HCT116 (cell line): Measurements from ENCODE around the gene CHST8. TPM values are rescaled to one million over a fixed set of nuclear protein-coding genes. Genes with fewer than 3 reads are reported as not detected.

Experiments
- ATAC-seq: fragments of 200-7000 bp; cut with Tn5 transposase; 2 replicates; pipeline ENCODE4 v1.9.1; 2020; ENCODE audit warnings: mild to moderate bottlenecking, moderate library complexity
- BruUV-seq: library from RNA; stranded (reverse); fragments of 400-500 nt; replicated peaks from 2 replicates; lab custom pipeline; 2021; lab: Mats Ljungman, UMichigan
- CTCF ChIA-PET: fragments of 300-600 bp; sonication (Branson Sonifier 250); formaldehyde crosslinking; loops from one replicate; lab custom pipeline; 2021; ENCODE audit warnings: antibody characterized with exemption; lab: Charles Lee
- POLR2A ChIA-PET: fragments of 300-600, 350-600 bp; sonication (Branson Sonifier 250); formaldehyde crosslinking; loops from one replicate; lab custom pipeline; 2021; ENCODE audit warnings: antibody characterized with exemption; lab: Charles Lee
- RAD21 ChIA-PET, 2 experiments: fragments of 300-600 bp; sonication (Branson Sonifier 250); formaldehyde crosslinking; loops; one replicate each; lab custom pipeline; 2023; ENCODE audit warnings: low total read pairs in 2 of 2; ENCODE audit not compliant: uncharacterized antibody in 2 of 2, unreplicated experiment in 2 of 2, low non-redundant PET in 1 of 2; lab: Charles Lee
- DNase-seq: peaks from one replicate; pipeline ENCODE4 v3.0.0-alpha.2; 2010; ENCODE audit warnings: low read depth, low spot score
- H2AFZ ChIP-seq: fragments of 200-600 bp; shearing (Covaris generic), sonication (generic); 2 replicates; pipeline ENCODE4 v1.6.1; 2017; ENCODE audit warnings: low read depth, mixed run types, mixed read lengths, antibody characterized with exemption, low read length; ENCODE audit not compliant: poor library complexity, severe bottlenecking
- H3K27ac ChIP-seq: 2 replicates; pipeline ENCODE4 v1.5.1; 2012; ENCODE audit warnings: low read depth, low read length
- H3K27me3 ChIP-seq: fragments of 200-600 bp; sonication (generic); 2 replicates; pipeline ENCODE4 v1.6.1; 2016; ENCODE audit warnings: mixed run types, low read length, mixed read lengths; ENCODE audit not compliant: insufficient read depth
- H3K36me3 ChIP-seq, 2 experiments: fragments of 200-500 bp in 1 of 2; fragments of 200-600 bp in 1 of 2; sonication (Bioruptor generic) in 1 of 2; sonication (generic) in 1 of 2; 2 replicates each; pipeline versions ENCODE4 v1.5.1 to v1.6.1; 2014 to 2016; ENCODE audit warnings: low read length in 2 of 2, inconsistent platforms in 1 of 2, mixed read lengths in 1 of 2, mixed run types in 1 of 2; ENCODE audit not compliant: insufficient read depth in 2 of 2, control insufficient read depth in 1 of 2
- H3K4me1 ChIP-seq, 2 experiments: fragments of 200-600 bp in 1 of 2; sonication (generic) in 1 of 2; 2 replicates each; pipeline versions ENCODE4 v1.5.1 to v1.6.1; 2012 to 2017; ENCODE audit warnings: low read length in 2 of 2, inconsistent platforms in 1 of 2, mild to moderate bottlenecking in 1 of 2, mixed read lengths in 1 of 2, mixed run types in 1 of 2, moderate library complexity in 1 of 2; ENCODE audit not compliant: insufficient read depth in 2 of 2, control insufficient read depth in 1 of 2
- H3K4me2 ChIP-seq: fragments of 200-600 bp; sonication (generic); 2 replicates; pipeline ENCODE4 v1.6.1; 2017; ENCODE audit warnings: mixed run types, low read length, mixed read lengths
- H3K4me3 ChIP-seq, 2 experiments: fragments of 200-600 bp in 1 of 2; sonication (generic) in 1 of 2; replicated peaks in 1 of 2; 2 replicates each; pipeline ENCODE4 v1.5.1; 2011 to 2016; ENCODE audit warnings: low read length in 2 of 2, control low read depth in 1 of 2, low read depth in 1 of 2, mild to moderate bottlenecking in 1 of 2, mixed read lengths in 1 of 2, mixed run types in 1 of 2
- H3K79me2 ChIP-seq: fragments of 200-600 bp; sonication (generic); 2 replicates; pipeline ENCODE4 v1.6.1; 2017; ENCODE audit warnings: mild to moderate bottlenecking, mixed run types, low read length, moderate library complexity, mixed read lengths; ENCODE audit not compliant: insufficient read depth
- H3K9ac ChIP-seq: fragments of 200-600 bp; sonication (generic); 2 replicates; pipeline ENCODE4 v1.6.1; 2016; ENCODE audit warnings: low read length, mixed read lengths
- H3K9me2 ChIP-seq: fragments of 200-600 bp; sonication (generic), shearing (Covaris generic); 2 replicates; pipeline ENCODE4 v1.6.1; 2017; ENCODE audit warnings: mixed run types, mild to moderate bottlenecking, moderate library complexity; ENCODE audit not compliant: insufficient read depth
- H3K9me3 ChIP-seq, 2 experiments: fragments of 200-500 bp in 1 of 2; fragments of 200-600 bp in 1 of 2; sonication (Bioruptor generic) in 1 of 2; sonication (generic) in 1 of 2; 2 replicates each; pipeline ENCODE4 v1.6.1; 2014 to 2017; ENCODE audit warnings: low read length in 2 of 2, mixed read lengths in 2 of 2, inconsistent platforms in 1 of 2, low read depth in 1 of 2, mild to moderate bottlenecking in 1 of 2, mixed run types in 1 of 2, moderate library complexity in 1 of 2; ENCODE audit not compliant: control insufficient read depth in 1 of 2, insufficient read depth in 1 of 2
- H4K20me1 ChIP-seq: fragments of 200-600 bp; sonication (generic), shearing (Covaris generic); 2 replicates; pipeline ENCODE4 v1.6.1; 2017; ENCODE audit warnings: mixed run types, mild to moderate bottlenecking, moderate library complexity; ENCODE audit not compliant: insufficient read depth
- CEBPB ChIP-seq: IDR thresholded peaks from 2 replicates; pipeline ENCODE4 v1.6.1; 2012; ENCODE audit warnings: low read depth
- ELF1 ChIP-seq: IDR thresholded peaks from 2 replicates; pipeline ENCODE4 v1.6.1; 2012; ENCODE audit warnings: low read depth, borderline replicate concordance
- EZH2phosphoT487 ChIP-seq: fragments of 200-600 bp; IDR thresholded peaks from 2 replicates; pipeline ENCODE4 v1.6.1; 2018; ENCODE audit warnings: antibody characterized with exemption, borderline replicate concordance
- FOSL1 ChIP-seq: IDR thresholded peaks from 2 replicates; pipeline ENCODE4 v1.6.1; 2012; ENCODE audit warnings: low read depth
- POLR2A ChIP-seq: IDR thresholded peaks from 2 replicates; pipeline ENCODE4 v1.7.0; 2011; ENCODE audit warnings: borderline replicate concordance; ENCODE audit not compliant: insufficient read depth, insufficient read length; ENCODE audit errors: extremely low read depth
- POLR2AphosphoS5 ChIP-seq: IDR thresholded peaks from 2 replicates; pipeline ENCODE4 v1.6.1; 2011; ENCODE audit warnings: mild to moderate bottlenecking, low read depth, low read length, moderate library complexity
- SIN3A ChIP-seq: IDR thresholded peaks from 2 replicates; pipeline ENCODE4 v1.6.1; 2012; ENCODE audit warnings: low read depth
- ZFX ChIP-seq: fragments of 450-650 bp; IDR thresholded peaks from 2 replicates; pipeline ENCODE4 v1.6.1; 2017
- ZNF274 ChIP-seq: fragments of 200-500 bp; sonication (Bioruptor generic); IDR thresholded peaks from 2 replicates; pipeline ENCODE4 v1.6.1; 2014; ENCODE audit warnings: mild to moderate bottlenecking, low read depth, low read length, inconsistent platforms
- intact Hi-C: fragments of 100-400 bp; cut with micrococcal nuclease; formaldehyde crosslinking; loops from 2 replicates; pipeline ENCODE4 v1.10.0; 2022
- total RNA-seq: library from RNA; stranded (reverse); gene quantifications from one replicate; pipeline ENCODE4 v1.2.1, GENCODE V29; 2021; ENCODE audit not compliant: unreplicated experiment
- TF ChIP-seq, protein P1 (sequence below): IDR thresholded peaks from 2 replicates; pipeline ENCODE4 v1.6.1; 2011; ENCODE audit warnings: mild to moderate bottlenecking, low read length, moderate library complexity; ENCODE audit not compliant: insufficient replicate concordance; ENCODE audit errors: extremely low read depth

Gene CHST8
- total RNA-seq, 1 experiment from 2014 or later: not detected

DNA sequence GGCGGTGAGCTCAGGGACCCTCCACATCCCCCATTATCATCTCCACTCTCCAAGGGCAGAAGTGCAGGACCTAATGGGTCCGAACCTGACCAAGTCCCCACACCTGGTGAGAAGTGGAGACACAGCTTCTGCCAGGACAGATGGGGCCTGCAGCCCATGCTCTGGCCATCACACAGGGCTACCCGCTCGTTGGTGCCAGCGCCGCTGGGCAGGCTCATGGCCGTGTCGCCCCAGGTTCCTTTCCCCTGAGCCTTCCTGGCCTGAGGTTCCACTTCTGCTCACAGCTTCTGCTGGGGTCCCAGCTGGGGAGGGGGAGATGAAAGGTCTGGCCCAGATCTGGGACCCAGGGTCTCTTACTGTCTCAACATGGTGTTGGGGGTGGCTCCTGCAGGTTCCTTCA lies 126.5 kb downstream of the CHST8 start:
- Histone ChIP-seq H3K36me3 (no peaks in the 10 kb centered on the region), H3K9me2 (no peaks in the 10 kb centered on the region)
- ChIA-PET CTCF (interaction anchor here (1.0 kb wide), 1 partner anchor 508 kb away, joined by 3 read pairs; no protein-coding TSS in a partner anchor), POLR2A (no interaction called here), RAD21 (no interaction called here)
- intact Hi-C loops: no loop called here
- TF ChIP-seq, protein P1, sequence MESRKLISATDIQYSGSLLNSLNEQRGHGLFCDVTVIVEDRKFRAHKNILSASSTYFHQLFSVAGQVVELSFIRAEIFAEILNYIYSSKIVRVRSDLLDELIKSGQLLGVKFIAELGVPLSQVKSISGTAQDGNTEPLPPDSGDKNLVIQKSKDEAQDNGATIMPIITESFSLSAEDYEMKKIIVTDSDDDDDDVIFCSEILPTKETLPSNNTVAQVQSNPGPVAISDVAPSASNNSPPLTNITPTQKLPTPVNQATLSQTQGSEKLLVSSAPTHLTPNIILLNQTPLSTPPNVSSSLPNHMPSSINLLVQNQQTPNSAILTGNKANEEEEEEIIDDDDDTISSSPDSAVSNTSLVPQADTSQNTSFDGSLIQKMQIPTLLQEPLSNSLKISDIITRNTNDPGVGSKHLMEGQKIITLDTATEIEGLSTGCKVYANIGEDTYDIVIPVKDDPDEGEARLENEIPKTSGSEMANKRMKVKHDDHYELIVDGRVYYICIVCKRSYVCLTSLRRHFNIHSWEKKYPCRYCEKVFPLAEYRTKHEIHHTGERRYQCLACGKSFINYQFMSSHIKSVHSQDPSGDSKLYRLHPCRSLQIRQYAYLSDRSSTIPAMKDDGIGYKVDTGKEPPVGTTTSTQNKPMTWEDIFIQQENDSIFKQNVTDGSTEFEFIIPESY: no peak
- TF ChIP-seq CEBPB: no peak
- TF ChIP-seq ELF1: no peak
- TF ChIP-seq FOSL1: no peak
- TF ChIP-seq ZNF274: no peak
- no peak for TF ChIP-seq SIN3A
- TF ChIP-seq, all 23 proteins: peak for 0
- no peak overlapping the region for H3K4me2 ChIP-seq
- H3K27me3 ChIP-seq: peaks cover 26% of the 10 kb centered on the region
- no peak overlapping the region for H3K4me3 ChIP-seq
- H3K79me2 ChIP-seq: no peaks in the 10 kb centered on the region
- H2AFZ ChIP-seq: no peak overlapping the region
- no peaks in the 10 kb centered on the region for H3K9me3 ChIP-seq
- no peak for ATAC-seq
- no peak overlapping the region for H3K9ac ChIP-seq
- DNase-seq: no peak
- BruUV-seq: no TSS peak
- H3K4me1 ChIP-seq: no peaks in the 10 kb centered on the region
- no peaks in the 10 kb centered on the region for H4K20me1 ChIP-seq
- H3K27ac ChIP-seq: no peak overlapping the region

GRCh38 chr19:33749016-33749415 lies 127.3 kb downstream of the CHST8 start:
- no peak overlapping the region for H2AFZ ChIP-seq
- no peak for ATAC-seq
- BruUV-seq: no TSS peak
- H3K4me3 ChIP-seq: no peak overlapping the region
- H3K4me2 ChIP-seq: no peak overlapping the region
- no peaks in the 10 kb centered on the region for H3K36me3 ChIP-seq
- RAD21 ChIA-PET: no interaction called here
- no peaks in the 10 kb centered on the region for H4K20me1 ChIP-seq
- DNase-seq: no peak
- no peak overlapping the region for H3K9ac ChIP-seq
- H3K9me3 ChIP-seq: no peaks in the 10 kb centered on the region
- CTCF ChIA-PET: interaction anchor here (1.0 kb wide), 1 partner anchor 509 kb away, joined by 3 read pairs; no protein-coding TSS in a partner anchor
- no peak overlapping the region for H3K27ac ChIP-seq
- peaks cover 26% of the 10 kb centered on the region for H3K27me3 ChIP-seq
- H3K9me2 ChIP-seq: no peaks in the 10 kb centered on the region
- no peaks in the 10 kb centered on the region for H3K4me1 ChIP-seq
- H3K79me2 ChIP-seq: no peaks in the 10 kb centered on the region
- POLR2A ChIA-PET: no interaction called here
- TF ChIP-seq EZH2phosphoT487 (no peak), ZNF274 (no peak), ZFX (no peak), POLR2AphosphoS5 (no peak), POLR2A (no peak)
- intact Hi-C loops: no loop called here
